H1 (cell line): ENCODE data around the gene RSBN1. TPM values are rescaled to one million over a fixed set of nuclear protein-coding genes. Genes with fewer than 3 reads are reported as not detected.

Experiments
- BRCA1 ChIP-seq: IDR thresholded peaks from 2 replicates; pipeline ENCODE4 v1.6.1; 2012; ENCODE audit warnings: low read depth, low read length, improper control_type of control experiment
- CHD7 ChIP-seq: fragments of 300-600 bp; sonication (generic); IDR thresholded peaks from 2 replicates; pipeline ENCODE4 v1.7.1; 2012; ENCODE audit warnings: low read length, moderate library complexity, mild to moderate bottlenecking, inconsistent platforms; ENCODE audit not compliant: insufficient replicate concordance
- polyA plus RNA-seq, 7 experiments: library from polyadenylated mRNA; depleted of rRNA in 3 of 7; stranded (reverse) in 5 of 7; unstranded in 2 of 7; fragments of >200 nt in 5 of 7; fragments of 200-250 nt in 2 of 7; gene quantifications; 1 replicate in 5 of 7; 2 replicates in 1 of 7; 4 replicates in 1 of 7; pipeline versions ENCODE4 v1.2.1 to v1.2.3, GENCODE V29; 2011 to 2013; ENCODE audit warnings: missing spikeins in 2 of 7, mixed read lengths in 2 of 7
- total RNA-seq: library from RNA; stranded (reverse); fragmentation: NEBNext Ultra II Directional; extraction: Animal tissue kit (Norgen Biotek cat#: 25700); gene quantifications from 2 replicates; pipeline ENCODE4 v1.2.1, GENCODE V29; 2021

The RSBN1 gene
- total and polyA plus RNA-seq, 2 of the 8 experiments (the other 6 are each of a cell fraction or from before 2014, with no cell fraction given), result 4.2 to 17.6 TPM

DNA sequence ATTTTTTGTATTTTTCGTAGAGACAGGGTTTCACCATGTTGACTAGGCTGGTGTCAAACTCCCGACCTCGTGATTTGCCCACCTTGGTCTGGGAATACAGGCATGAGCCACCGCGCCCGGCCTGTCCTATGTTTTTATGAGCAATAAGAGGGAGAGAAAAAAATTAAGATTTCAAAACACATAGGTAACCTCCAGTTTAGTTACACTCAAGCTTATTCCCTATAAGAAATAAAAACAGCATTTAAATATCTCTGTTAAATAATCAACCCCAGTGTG, 7.1 kb downstream of the RSBN1 start (continued):
- TF ChIP-seq CHD7 (no peak), BRCA1 (no peak)
